ENCODE measurements around the gene FNDC5. TPM values are rescaled to one million over a fixed set of nuclear protein-coding genes. Genes with fewer than 3 reads are reported as not detected.

Gene FNDC5
- total and polyA plus RNA-seq, 2 donors from 2014 or later = 0.35 to 4.2 TPM

DNA sequence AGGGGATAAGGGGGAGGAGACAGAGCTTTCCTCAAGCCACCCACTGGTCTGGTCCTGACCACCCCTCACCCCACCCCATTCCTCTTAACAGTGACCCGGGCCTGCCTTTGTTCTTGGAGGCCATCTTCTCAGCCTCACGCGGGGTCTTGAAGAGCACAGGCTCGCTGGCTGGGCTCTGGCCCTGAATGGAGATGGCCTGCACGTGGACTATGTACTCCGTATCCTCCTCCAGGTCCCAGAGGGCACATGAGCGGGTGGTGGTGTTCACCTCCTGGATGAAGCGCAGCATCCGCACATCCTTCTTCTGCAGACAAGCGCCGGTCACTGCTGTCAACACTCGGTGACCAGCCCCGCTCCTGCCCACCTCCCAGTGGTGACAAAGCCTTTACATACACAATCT is 2.6 kb downstream of the FNDC5 start:
- FAIRE-seq = no peak
- no peak for DNase-seq
- H3K27me3 ChIP-seq (ENCODE audit: control insufficient read depth, insufficient read depth, low read length) = no peaks in the 10 kb centered on the region
- H3K4me3 ChIP-seq (ENCODE audit: low read length in 3 of 3) = no peak overlapping the region
- no peaks in the 10 kb centered on the region for H3K9me3 ChIP-seq (ENCODE audit: control insufficient read depth in 2 of 3, insufficient read depth in 1 of 3, low read length in 3 of 3)
- H3K9ac ChIP-seq (ENCODE audit: low read length in 3 of 3) = no peak overlapping the region
- no peak overlapping the region for H3K27ac ChIP-seq (ENCODE audit: low read depth in 2 of 2, low read length in 2 of 2)
- intact Hi-C loops (cut with DNase I) = no loop called here
- H3K4me1 ChIP-seq (ENCODE audit: control insufficient read depth in 2 of 3, insufficient read depth in 2 of 3, low read depth in 1 of 3, low read length in 3 of 3) = peaks cover 0 to 13% (median 9%) of the 10 kb centered on the region in 3 donors
- H3K36me3 ChIP-seq (ENCODE audit: control insufficient read depth in 2 of 3, insufficient read depth in 3 of 3, low read length in 3 of 3) = no peaks in the 10 kb centered on the region
- no peak for TF ChIP-seq CTCF (IDR thresholded peaks at IDR 0.05; ENCODE audit: borderline replicate concordance, extremely low read depth, insufficient read depth)

- H3K9ac ChIP-seq (ENCODE audit: low read length in 3 of 3) = no peak overlapping the region
- H3K4me3 ChIP-seq (ENCODE audit: low read length in 3 of 3) = no peak overlapping the region
- DNase-seq (no peak), FAIRE-seq (no peak)
- intact Hi-C loops (cut with DNase I) = no loop called here
- no peaks in the 10 kb centered on the region for H3K36me3 ChIP-seq (ENCODE audit: control insufficient read depth in 2 of 3, insufficient read depth in 3 of 3, low read length in 3 of 3)
- H3K4me1 ChIP-seq (ENCODE audit: control insufficient read depth in 2 of 3, insufficient read depth in 2 of 3, low read depth in 1 of 3, low read length in 3 of 3) = peaks cover 0 to 13% (median 9%) of the 10 kb centered on the region in 3 donors
- no peaks in the 10 kb centered on the region for H3K9me3 ChIP-seq (ENCODE audit: control insufficient read depth in 2 of 3, insufficient read depth in 1 of 3, low read length in 3 of 3)
- no peak overlapping the region for H3K27ac ChIP-seq (ENCODE audit: low read depth in 2 of 2, low read length in 2 of 2)
- no peaks in the 10 kb centered on the region for H3K27me3 ChIP-seq (ENCODE audit: control insufficient read depth, insufficient read depth, low read length)
- no peak for TF ChIP-seq CTCF (IDR thresholded peaks at IDR 0.05; ENCODE audit: borderline replicate concordance, extremely low read depth, insufficient read depth)
Observed at GRCh38 chr1:32867671-32868070, 3.0 kb downstream of the FNDC5 start.

DNA sequence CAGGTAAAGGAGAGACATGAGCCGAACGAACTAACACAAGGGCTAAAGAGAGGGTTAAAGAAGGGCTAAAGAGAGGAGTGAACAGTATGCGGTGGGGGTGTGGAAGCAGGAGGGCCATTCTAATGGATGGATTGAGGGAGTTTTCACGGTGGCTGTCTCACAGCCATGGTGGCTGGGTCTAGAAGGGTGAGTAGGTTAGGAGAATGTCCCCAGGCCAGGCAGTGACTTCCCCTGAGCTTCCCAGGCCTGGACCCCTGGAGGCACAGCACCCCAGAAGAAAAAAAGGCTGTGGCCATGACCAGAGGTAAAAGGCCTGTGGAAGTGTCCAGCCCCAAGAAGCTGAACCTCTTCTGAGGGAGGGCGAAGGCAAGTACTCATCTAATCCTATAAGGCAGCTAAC is 3.6 kb downstream of the FNDC5 start:
- no peak for FAIRE-seq
- no peak for TF ChIP-seq CTCF (IDR thresholded peaks at IDR 0.05; ENCODE audit: borderline replicate concordance, extremely low read depth, insufficient read depth)

More for the DNA sequence above, 3.6 kb downstream of the FNDC5 start:
- no peak for DNase-seq
- H3K9ac ChIP-seq (ENCODE audit: low read length in 3 of 3) = no peak overlapping the region
- intact Hi-C loops (cut with DNase I) = no loop called here
- H3K4me1 ChIP-seq (ENCODE audit: control insufficient read depth in 2 of 3, insufficient read depth in 2 of 3, low read depth in 1 of 3, low read length in 3 of 3) = peaks cover 0 to 13% (median 7%) of the 10 kb centered on the region in 3 donors
- no peaks in the 10 kb centered on the region for H3K9me3 ChIP-seq (ENCODE audit: control insufficient read depth in 2 of 3, insufficient read depth in 1 of 3, low read length in 3 of 3)
- H3K27ac ChIP-seq (ENCODE audit: low read depth in 2 of 2, low read length in 2 of 2) = no peak overlapping the region
- no peaks in the 10 kb centered on the region for H3K36me3 ChIP-seq (ENCODE audit: control insufficient read depth in 2 of 3, insufficient read depth in 3 of 3, low read length in 3 of 3)
- H3K4me3 ChIP-seq (ENCODE audit: low read length in 3 of 3) = no peak overlapping the region
- H3K27me3 ChIP-seq (ENCODE audit: control insufficient read depth, insufficient read depth, low read length) = no peaks in the 10 kb centered on the region
